ENCODE measurements around the gene PELI2.

DNA sequence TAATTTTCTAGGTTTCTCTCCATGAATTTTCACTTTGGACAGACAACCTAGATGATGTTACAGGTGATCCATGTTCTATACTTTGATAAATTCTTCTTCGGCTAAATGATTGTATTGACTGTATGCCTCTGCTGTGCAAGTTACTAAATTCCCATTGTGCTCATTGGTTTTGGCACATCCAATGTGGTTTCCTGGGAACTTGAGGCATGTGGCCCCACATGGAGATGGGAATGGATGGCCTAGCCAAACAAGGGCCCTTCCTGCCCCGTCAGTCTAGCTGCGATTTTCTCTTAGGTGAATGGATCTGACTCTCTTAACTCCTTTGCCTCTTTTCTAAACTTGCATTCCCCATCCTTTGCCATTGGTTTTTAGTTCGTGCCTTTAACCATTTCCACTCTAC, 186.2 kb downstream of the PELI2 start:
- no peak for TF ChIP-seq POLR2A (IDR thresholded peaks at IDR 0.05; ENCODE audit: low read length)
- TF ChIP-seq GATA1 (IDR thresholded peaks at IDR 0.05; ENCODE audit: low read depth, low read length): no peak
